ENCODE results near the gene FBLN1.

Gene FBLN1

DNA sequence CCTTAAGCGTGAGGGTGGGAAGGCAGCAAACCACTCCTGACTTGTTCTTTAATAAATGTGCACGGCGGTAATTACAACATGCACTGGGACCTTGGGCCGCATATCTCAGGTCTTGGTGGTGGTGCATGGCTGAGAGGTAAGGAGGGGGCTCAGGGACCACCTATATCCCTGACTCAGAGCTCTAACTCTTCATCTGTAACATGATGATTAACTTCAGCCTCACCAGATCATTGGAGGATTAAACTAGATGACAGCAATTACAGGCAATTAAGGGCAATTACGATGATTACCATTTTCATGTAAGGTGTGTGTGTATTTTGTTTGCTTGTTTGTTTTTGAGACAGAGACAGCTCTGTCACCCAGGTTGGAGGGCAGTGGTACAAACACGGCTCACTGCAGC is 45.0 kb downstream of the FBLN1 start:
- no peaks in the 10 kb centered on the region for H3K27me3 ChIP-seq (ENCODE audit: control insufficient read depth, insufficient read depth, low read length)
- no peaks in the 10 kb centered on the region for H3K36me3 ChIP-seq (ENCODE audit: control insufficient read depth, insufficient read depth, low read length)
- peaks cover 37% of the 10 kb centered on the region for H3K4me1 ChIP-seq (ENCODE audit: control insufficient read depth, insufficient read depth, low read length)
- no peak overlapping the region for H3K9ac ChIP-seq (ENCODE audit: low read length)
- H3K4me3 ChIP-seq (ENCODE audit: low read length), result no peak overlapping the region
- H3K9me3 ChIP-seq (ENCODE audit: control insufficient read depth, low read length), result no peaks in the 10 kb centered on the region

DNA sequence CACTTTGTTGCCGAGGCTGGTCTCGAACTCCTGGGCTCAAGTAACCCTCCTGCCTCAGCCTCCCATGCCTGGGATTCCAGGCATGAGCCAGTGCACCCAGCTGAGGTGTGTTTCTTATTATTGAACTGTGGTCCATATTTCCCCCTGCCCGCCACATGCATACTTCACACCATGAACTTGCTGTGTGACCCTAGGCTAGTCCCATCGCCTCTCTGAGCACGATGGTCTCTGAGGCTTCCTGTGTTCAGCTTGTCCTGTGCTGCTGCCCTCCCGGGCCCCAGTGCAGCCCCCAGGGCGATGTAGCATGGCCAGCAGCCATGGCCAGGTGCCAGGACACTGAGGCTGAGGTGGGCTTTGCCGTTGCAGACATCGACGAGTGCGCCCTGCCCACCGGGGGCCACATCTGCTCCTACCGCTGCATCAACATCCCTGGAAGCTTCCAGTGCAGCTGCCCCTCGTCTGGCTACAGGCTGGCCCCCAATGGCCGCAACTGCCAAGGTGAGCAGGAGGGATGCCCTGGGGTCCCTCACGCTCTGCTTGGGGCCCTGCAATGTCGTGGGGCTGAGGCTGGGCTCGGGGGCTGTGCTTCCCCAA is 45.7 kb downstream of the FBLN1 start:
- Histone ChIP-seq H3K9me3 (ENCODE audit: control insufficient read depth, low read length) (no peaks in the 10 kb centered on the region), H3K4me1 (ENCODE audit: control insufficient read depth, insufficient read depth, low read length) (peaks cover 39% of the 10 kb centered on the region), H3K9ac (ENCODE audit: low read length) (no peak overlapping the region), H3K4me3 (ENCODE audit: low read length) (no peak overlapping the region), H3K36me3 (ENCODE audit: control insufficient read depth, insufficient read depth, low read length) (no peaks in the 10 kb centered on the region), H3K27me3 (ENCODE audit: control insufficient read depth, insufficient read depth, low read length) (no peaks in the 10 kb centered on the region)

DNA sequence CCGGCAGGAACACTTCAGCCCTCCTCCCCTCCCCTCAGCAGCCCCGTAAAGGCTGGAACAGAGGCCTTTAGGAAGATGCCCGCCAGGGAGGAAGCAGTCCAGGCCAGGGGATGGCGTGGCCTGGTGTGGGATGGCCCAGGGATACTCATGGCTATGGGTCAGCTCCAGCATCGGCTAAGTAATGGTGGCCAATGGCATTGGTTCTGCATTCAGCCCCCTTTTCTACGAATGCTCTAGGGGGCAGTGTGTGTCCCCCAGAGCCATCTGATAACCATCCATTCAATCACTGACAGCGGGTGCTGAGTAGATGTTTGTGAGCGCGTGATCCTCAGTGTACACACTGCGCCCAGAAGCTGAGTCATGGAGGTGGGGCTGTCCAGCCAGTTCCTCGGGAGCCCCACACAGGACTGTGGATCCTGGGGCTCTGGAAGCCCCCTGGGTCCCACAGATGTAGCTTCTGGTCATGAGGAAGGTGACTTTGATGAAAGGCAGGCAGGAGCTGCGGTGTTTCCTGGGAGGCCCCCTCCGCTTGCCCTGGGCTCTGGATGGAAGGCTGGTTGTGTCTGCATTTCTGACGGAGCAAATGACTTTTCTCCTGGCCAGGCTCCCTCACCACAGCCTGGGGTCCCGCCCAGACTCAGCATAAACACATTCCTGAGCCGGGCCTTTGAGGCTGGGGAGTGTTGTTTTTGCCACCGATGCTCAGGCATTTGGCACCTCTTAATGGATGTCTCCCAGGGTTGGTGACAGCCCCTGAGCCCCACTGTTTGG is 46.5 kb downstream of the FBLN1 start:
- Histone ChIP-seq H3K4me3 (ENCODE audit: low read length) (no peak overlapping the region), H3K4me1 (ENCODE audit: control insufficient read depth, insufficient read depth, low read length) (peaks cover 48% of the 10 kb centered on the region), H3K9me3 (ENCODE audit: control insufficient read depth, low read length) (no peaks in the 10 kb centered on the region), H3K36me3 (ENCODE audit: control insufficient read depth, insufficient read depth, low read length) (no peaks in the 10 kb centered on the region), H3K27me3 (ENCODE audit: control insufficient read depth, insufficient read depth, low read length) (no peaks in the 10 kb centered on the region), H3K9ac (ENCODE audit: low read length) (no peak overlapping the region)

DNA sequence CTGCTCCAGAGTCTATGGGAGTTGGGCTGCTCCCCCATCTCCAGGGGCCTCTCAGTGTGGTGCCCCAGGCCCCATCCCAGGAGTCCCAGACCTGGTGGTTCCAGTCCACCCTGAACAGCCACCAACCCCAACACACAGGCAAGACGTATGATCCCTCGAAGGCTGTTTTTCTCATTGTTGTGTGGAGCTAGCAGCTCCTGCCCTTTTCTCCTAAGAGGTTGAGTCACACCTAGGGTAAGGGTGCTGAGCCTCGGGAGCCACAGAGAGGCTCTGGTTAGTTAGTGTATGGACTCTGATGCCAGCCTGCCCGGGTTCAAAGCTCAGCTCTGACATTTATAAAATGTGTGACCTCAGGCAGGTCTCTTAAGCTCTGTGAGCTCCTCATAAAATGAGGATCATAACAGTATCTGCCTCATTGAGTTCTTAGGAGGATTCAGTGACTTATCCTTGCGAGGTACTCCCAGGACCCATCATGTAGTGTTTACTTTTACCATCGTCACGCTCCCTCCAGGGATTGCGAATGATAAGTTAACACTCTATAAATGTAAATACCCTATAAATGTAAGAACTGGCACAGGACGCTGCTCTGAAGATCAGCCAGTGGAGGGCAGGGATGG is 47.2 kb downstream of the FBLN1 start:
- no peaks in the 10 kb centered on the region for H3K9me3 ChIP-seq (ENCODE audit: control insufficient read depth, low read length)
- H3K4me1 ChIP-seq (ENCODE audit: control insufficient read depth, insufficient read depth, low read length), result peaks cover 49% of the 10 kb centered on the region
- no peaks in the 10 kb centered on the region for H3K36me3 ChIP-seq (ENCODE audit: control insufficient read depth, insufficient read depth, low read length)
- H3K9ac ChIP-seq (ENCODE audit: low read length), result no peak overlapping the region
- H3K27me3 ChIP-seq (ENCODE audit: control insufficient read depth, insufficient read depth, low read length), result no peaks in the 10 kb centered on the region
- H3K4me3 ChIP-seq (ENCODE audit: low read length), result no peak overlapping the region

DNA sequence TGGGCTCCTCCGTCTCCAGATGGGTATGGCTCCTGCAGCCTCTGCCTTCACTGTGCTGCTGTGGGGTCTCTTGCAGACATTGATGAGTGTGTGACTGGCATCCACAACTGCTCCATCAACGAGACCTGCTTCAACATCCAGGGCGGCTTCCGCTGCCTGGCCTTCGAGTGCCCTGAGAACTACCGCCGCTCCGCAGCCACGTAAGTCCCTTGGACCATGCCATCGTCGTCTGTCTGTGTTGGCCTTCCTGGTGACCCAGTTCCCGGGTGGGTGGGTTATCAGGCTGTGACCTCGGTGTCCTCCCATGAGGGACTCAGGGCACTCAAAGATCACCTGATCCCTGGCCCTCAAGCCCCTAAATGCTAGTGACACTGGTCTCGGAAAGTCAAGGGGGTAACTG is 47.7 kb downstream of the FBLN1 start:
- H3K4me1 ChIP-seq (ENCODE audit: control insufficient read depth, insufficient read depth, low read length), result peaks cover 49% of the 10 kb centered on the region
- H3K4me3 ChIP-seq (ENCODE audit: low read length), result no peak overlapping the region

DNA sequence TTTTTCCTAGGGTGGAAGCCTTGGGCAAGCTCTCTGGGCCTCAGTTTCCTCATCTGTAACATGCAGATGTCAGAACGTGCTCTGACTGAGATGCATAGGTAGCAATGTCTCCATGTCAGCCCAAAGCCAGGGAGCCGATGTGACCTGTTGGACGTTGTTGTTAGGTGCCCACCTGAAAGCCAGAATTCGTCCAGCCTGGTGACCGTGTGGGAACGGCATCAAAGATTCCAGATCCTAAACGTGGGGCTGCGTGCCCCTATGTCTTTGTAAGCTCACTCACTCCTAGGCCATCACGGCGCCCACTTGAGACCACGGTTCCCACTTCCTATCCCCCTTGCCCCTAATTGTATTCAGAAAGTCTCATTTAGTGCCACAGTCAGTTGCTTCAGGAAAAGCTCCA is 48.2 kb downstream of the FBLN1 start:
- peaks cover 49% of the 10 kb centered on the region for H3K4me1 ChIP-seq (ENCODE audit: control insufficient read depth, insufficient read depth, low read length)
- no peak overlapping the region for H3K4me3 ChIP-seq (ENCODE audit: low read length)
- H3K27me3 ChIP-seq (ENCODE audit: control insufficient read depth, insufficient read depth, low read length), result no peaks in the 10 kb centered on the region
- H3K36me3 ChIP-seq (ENCODE audit: control insufficient read depth, insufficient read depth, low read length), result no peaks in the 10 kb centered on the region
- H3K9ac ChIP-seq (ENCODE audit: low read length), result no peak overlapping the region
- H3K9me3 ChIP-seq (ENCODE audit: control insufficient read depth, low read length), result no peaks in the 10 kb centered on the region

More for the DNA sequence above, 47.7 kb downstream of the FBLN1 start:
- H3K27me3 ChIP-seq (ENCODE audit: control insufficient read depth, insufficient read depth, low read length), result no peaks in the 10 kb centered on the region
- no peaks in the 10 kb centered on the region for H3K36me3 ChIP-seq (ENCODE audit: control insufficient read depth, insufficient read depth, low read length)
- H3K9me3 ChIP-seq (ENCODE audit: control insufficient read depth, low read length), result no peaks in the 10 kb centered on the region
- no peak overlapping the region for H3K9ac ChIP-seq (ENCODE audit: low read length)

DNA sequence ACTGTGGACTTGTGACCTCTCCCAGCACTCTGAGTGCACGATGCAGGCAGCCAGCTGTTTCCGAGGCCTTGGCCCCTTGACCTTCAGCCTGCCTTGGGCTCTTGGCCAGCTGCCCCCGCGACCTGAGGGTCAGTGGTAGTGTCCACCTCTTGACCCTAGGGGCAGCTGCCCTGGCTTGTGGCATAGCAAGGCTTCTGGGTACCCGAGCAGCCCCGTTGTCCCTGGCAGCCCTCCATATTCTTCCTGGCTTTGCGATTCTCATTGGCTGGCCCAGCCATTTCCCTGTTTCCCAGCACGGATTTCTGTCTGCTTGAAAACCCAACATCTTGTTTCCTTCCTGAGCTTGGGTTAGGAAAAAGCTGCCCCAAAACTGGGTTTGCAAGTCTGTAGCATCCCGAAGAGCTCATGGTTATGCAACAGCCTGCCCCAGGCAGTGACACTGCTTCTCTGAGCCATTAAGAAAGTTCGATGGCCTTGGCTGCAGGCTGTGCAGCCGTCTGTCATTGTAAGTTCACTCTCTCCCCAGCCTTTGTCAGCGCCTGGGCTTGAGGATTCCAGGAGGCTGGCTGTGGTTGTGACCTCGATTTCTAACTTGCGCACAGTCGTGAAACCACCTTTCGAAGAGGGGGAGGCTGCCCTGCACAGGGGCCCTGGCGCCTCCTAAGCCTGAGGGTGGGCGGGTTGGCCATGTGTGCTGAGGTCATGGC is 48.8 kb downstream of the FBLN1 start:
- peaks cover 49% of the 10 kb centered on the region for H3K4me1 ChIP-seq (ENCODE audit: control insufficient read depth, insufficient read depth, low read length)
- no peak overlapping the region for H3K9ac ChIP-seq (ENCODE audit: low read length)
- no peaks in the 10 kb centered on the region for H3K9me3 ChIP-seq (ENCODE audit: control insufficient read depth, low read length)
- no peak overlapping the region for H3K4me3 ChIP-seq (ENCODE audit: low read length)
- no peaks in the 10 kb centered on the region for H3K36me3 ChIP-seq (ENCODE audit: control insufficient read depth, insufficient read depth, low read length)
- H3K27me3 ChIP-seq (ENCODE audit: control insufficient read depth, insufficient read depth, low read length), result no peaks in the 10 kb centered on the region

DNA sequence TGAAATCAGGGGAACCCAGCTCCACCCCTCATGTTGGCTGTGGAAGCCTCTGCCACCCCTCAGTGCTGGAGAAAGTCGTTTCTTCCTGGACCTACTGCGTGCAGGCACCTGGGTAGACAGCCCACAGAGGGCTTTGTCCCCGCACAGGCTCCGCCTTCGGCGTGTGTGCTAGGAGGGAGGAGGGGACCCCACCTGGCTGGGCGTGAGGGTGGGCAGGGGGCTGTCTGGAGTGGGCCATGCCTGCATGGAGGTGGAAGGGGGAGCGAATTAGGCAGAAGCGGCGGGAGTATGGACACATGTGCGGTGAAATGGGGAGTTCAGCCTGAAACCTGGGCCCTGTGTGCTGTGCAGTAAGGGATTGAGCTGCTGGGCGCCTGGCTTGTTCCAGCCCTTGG is 49.3 kb downstream of the FBLN1 start:
- no peaks in the 10 kb centered on the region for H3K27me3 ChIP-seq (ENCODE audit: control insufficient read depth, insufficient read depth, low read length)
- H3K4me3 ChIP-seq (ENCODE audit: low read length), result no peak overlapping the region
- no peak overlapping the region for H3K9ac ChIP-seq (ENCODE audit: low read length)
- H3K36me3 ChIP-seq (ENCODE audit: control insufficient read depth, insufficient read depth, low read length), result no peaks in the 10 kb centered on the region
- peaks cover 49% of the 10 kb centered on the region for H3K4me1 ChIP-seq (ENCODE audit: control insufficient read depth, insufficient read depth, low read length)
- H3K9me3 ChIP-seq (ENCODE audit: control insufficient read depth, low read length), result no peaks in the 10 kb centered on the region

DNA sequence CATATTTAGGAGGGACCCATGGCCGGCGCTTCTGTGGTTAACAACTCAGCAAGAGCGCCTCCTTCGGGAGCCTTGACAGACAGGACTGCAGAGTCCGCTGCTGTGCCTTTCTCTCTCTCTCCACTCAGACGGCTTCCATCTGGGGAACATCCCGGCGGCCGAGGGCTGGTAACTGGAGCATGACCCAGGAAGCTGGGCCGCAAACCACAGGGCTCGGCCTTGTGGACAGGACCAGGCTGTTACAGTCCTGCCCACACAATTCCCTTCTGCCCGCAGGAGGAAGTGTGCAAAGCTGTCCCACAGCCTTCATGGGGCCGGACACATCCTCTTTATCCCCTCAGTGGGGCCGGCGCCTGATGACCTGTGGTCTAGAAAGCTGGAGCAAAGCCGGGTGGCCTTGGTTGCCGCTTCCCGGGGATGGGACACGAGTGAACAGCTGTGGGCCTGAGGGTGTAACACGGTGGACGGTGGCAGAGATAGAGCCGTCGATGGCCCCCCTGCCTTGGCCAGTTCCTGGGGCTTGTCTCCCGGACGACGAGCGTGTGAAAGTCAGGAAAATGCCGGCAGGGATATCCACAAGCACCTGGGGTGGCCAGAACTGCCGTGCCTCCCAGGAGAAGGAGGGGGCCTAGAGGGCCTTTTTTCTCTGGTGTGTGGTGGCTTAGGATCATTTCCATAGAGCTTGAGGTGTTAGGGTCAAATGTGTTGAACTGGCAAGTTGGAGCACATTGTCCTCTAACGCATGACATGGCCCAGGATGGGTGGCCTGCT is 50.1 kb downstream of the FBLN1 start:
- H3K4me1 ChIP-seq (ENCODE audit: control insufficient read depth, insufficient read depth, low read length), result peaks cover 49% of the 10 kb centered on the region
- no peaks in the 10 kb centered on the region for H3K27me3 ChIP-seq (ENCODE audit: control insufficient read depth, insufficient read depth, low read length)
- H3K36me3 ChIP-seq (ENCODE audit: control insufficient read depth, insufficient read depth, low read length), result no peaks in the 10 kb centered on the region
- no peaks in the 10 kb centered on the region for H3K9me3 ChIP-seq (ENCODE audit: control insufficient read depth, low read length)
- H3K9ac ChIP-seq (ENCODE audit: low read length), result no peak overlapping the region
- H3K4me3 ChIP-seq (ENCODE audit: low read length), result no peak overlapping the region

DNA sequence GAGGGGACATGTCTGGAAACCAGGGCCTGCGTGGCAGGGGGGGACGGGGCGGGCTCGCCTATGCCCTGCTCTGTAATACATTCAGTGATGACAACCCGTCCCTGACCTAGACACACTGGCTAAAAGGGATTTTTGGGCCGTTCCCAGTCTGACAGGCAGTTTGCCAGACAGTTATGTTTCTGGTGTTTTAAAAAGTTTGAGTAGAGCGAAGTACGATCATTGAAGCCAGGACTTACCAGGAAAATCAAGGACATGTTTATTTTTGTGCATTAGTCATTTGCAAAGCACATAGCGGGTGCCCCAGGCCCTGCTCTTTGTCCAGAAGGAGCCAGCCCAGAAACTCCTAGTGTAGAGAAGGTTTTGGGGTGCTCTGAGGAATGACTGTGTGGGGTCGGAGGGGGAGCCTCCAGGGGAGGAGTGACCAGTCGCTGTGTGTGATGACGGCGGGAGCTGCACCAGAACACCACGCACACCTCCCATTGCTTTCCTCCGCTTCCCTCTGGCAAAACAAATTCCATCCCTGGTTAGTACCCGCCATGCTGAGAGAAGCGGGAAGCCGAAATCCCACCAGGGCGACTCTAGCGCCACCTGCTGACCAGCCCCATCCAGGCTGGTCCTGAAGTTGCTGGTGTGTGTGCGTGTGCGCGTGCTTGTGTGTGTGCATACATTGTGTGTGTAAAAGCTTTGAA is 50.8 kb downstream of the FBLN1 start:
- H3K36me3 ChIP-seq (ENCODE audit: control insufficient read depth, insufficient read depth, low read length), result no peaks in the 10 kb centered on the region
- no peak overlapping the region for H3K4me3 ChIP-seq (ENCODE audit: low read length)
- H3K27me3 ChIP-seq (ENCODE audit: control insufficient read depth, insufficient read depth, low read length), result no peaks in the 10 kb centered on the region
- no peak overlapping the region for H3K9ac ChIP-seq (ENCODE audit: low read length)
- no peaks in the 10 kb centered on the region for H3K9me3 ChIP-seq (ENCODE audit: control insufficient read depth, low read length)
- peaks cover 49% of the 10 kb centered on the region for H3K4me1 ChIP-seq (ENCODE audit: control insufficient read depth, insufficient read depth, low read length)

DNA sequence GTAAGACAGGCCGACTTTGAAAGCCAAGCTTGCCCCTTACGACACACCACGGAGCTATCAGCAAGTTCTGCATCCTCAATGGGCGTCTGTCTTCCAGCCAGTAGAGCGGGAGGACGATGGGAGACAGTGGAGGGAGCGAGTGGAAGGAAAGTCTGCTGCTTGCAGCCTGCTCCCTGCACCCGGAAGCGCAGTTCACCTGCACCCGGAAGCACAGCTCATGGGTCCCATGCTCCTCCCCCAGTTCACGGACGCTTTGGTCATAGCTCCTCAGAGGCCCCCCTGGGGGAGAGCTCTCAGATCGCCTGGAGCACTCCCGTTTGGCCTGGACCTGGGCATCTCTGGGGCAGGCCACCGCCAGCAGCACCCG is 51.3 kb downstream of the FBLN1 start:
- H3K4me3 ChIP-seq (ENCODE audit: low read length), result no peak overlapping the region
- no peaks in the 10 kb centered on the region for H3K9me3 ChIP-seq (ENCODE audit: control insufficient read depth, low read length)
- no peaks in the 10 kb centered on the region for H3K36me3 ChIP-seq (ENCODE audit: control insufficient read depth, insufficient read depth, low read length)
- no peak overlapping the region for H3K9ac ChIP-seq (ENCODE audit: low read length)
- no peaks in the 10 kb centered on the region for H3K27me3 ChIP-seq (ENCODE audit: control insufficient read depth, insufficient read depth, low read length)
- peaks cover 44% of the 10 kb centered on the region for H3K4me1 ChIP-seq (ENCODE audit: control insufficient read depth, insufficient read depth, low read length)

All from mucosa of stomach (tissue), 1 donor.